Progenitor cell of endocrine pancreas (in vitro differentiated cells): ENCODE results near the gene BAIAP3. TPM values are rescaled to one million over a fixed set of nuclear protein-coding genes. Genes with fewer than 3 reads are reported as not detected.

ENCODE experiments used
- DNase-seq: peaks from one replicate; pipeline ENCODE4 v3.0.0; 2021; ENCODE audit warnings: low spot score; ENCODE audit not compliant: unreplicated experiment
- H3K27ac Mint-ChIP-seq: 2 replicates; pipeline ENCODE4 v1.8.0; 2021; ENCODE audit warnings: mild to moderate bottlenecking, moderate library complexity, mixed read lengths
- H3K27me3 Mint-ChIP-seq: 2 replicates; pipeline ENCODE4 v1.8.0; 2021; ENCODE audit warnings: mixed read lengths
- H3K36me3 Mint-ChIP-seq: 2 replicates; pipeline ENCODE4 v1.8.0; 2022; ENCODE audit warnings: mixed read lengths; ENCODE audit not compliant: insufficient read depth
- H3K4me1 Mint-ChIP-seq: 2 replicates; pipeline ENCODE4 v1.8.0; 2021; ENCODE audit warnings: low read depth, mixed read lengths
- H3K4me3 Mint-ChIP-seq: 2 replicates; pipeline ENCODE4 v1.8.0; 2021; ENCODE audit warnings: low read depth, mild to moderate bottlenecking, moderate library complexity, mixed read lengths
- H3K9me3 Mint-ChIP-seq: 2 replicates; pipeline ENCODE4 v1.8.0; 2021; ENCODE audit warnings: low read depth, mixed read lengths
- total RNA-seq: library from RNA; stranded (reverse); gene quantifications from 2 replicates; pipeline ENCODE4 v1.2.1, GENCODE V29; 2021
- TF ChIP-seq, protein P1 (sequence below): fragments of 200-600 bp; sonication (generic); IDR thresholded peaks from one replicate; pipeline ENCODE4 v1.5.0; 2021; ENCODE audit warnings: antibody characterized with exemption, mild to moderate bottlenecking; ENCODE audit not compliant: unreplicated experiment

Gene BAIAP3
- total RNA-seq, 1 donor from 2014 or later = 17.5 TPM

DNA sequence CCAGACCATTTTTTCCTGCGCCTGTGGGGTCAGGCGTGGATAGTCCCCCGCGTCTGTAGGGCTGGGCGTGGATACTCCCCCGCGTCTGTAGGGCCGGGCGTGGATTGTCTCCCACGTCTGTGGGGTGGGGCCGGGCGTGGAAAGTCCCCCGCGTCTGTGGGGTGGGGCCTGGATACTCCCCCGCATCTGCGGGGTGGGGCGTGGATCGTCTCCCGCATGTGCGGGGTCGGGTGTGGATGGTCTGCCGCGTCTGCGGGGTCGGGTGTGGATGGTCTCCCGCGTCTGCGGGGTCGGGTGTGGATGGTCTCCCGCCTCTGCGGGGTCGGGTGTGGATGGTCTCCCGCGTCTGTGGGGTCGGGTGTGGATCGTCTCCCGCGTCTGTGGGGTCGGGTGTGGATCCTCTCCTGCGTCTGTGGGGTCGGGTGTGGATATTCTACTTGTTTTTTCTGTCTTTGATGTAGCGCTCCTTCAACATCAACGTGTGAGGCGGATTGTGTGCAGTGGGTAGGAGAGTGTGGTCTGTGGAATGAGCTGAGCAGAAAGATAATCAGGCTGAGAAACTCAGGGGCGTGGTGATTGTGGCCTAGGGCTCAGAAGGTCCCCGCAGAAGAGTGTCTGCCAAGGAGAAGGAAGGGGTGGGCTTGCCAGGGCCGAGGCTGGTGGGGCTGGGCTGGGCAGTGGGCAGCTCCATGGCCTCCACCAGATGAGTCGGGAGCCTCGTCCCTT lies 21.5 kb downstream of the BAIAP3 start:
- Mint-ChIP-seq H3K36me3 (no peaks in the 10 kb centered on the region), H3K27me3 (no peaks in the 10 kb centered on the region), H3K27ac (peak overlapping the region; percentile 47), H3K4me1 (peaks cover 9% of the 10 kb centered on the region), H3K4me3 (no peak overlapping the region), H3K9me3 (no peaks in the 10 kb centered on the region)
- TF ChIP-seq, protein P1, sequence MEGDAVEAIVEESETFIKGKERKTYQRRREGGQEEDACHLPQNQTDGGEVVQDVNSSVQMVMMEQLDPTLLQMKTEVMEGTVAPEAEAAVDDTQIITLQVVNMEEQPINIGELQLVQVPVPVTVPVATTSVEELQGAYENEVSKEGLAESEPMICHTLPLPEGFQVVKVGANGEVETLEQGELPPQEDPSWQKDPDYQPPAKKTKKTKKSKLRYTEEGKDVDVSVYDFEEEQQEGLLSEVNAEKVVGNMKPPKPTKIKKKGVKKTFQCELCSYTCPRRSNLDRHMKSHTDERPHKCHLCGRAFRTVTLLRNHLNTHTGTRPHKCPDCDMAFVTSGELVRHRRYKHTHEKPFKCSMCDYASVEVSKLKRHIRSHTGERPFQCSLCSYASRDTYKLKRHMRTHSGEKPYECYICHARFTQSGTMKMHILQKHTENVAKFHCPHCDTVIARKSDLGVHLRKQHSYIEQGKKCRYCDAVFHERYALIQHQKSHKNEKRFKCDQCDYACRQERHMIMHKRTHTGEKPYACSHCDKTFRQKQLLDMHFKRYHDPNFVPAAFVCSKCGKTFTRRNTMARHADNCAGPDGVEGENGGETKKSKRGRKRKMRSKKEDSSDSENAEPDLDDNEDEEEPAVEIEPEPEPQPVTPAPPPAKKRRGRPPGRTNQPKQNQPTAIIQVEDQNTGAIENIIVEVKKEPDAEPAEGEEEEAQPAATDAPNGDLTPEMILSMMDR = no peak
- no peak for DNase-seq

DNA sequence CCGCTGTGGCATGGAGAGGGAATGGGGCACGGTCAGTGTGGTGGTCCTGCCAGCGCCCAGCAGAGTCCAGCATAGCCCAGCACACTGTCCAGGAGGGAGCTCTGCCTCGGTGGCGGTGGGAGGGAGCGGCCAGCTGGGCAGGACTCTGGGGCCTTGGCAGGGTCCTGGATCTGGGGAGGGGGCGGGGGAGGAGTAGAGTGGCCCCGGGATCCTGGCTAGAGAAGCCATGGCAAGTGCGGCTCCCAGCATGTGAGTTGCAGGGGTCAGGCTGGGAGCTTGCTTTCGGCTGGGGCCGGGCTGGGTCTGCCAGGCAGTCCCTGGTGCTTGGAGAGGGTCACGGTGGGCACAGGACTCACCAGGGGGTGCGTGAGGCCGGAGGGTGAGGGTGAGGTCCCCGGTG lies 22.1 kb downstream of the BAIAP3 start:
- Mint-ChIP-seq H3K36me3 (no peaks in the 10 kb centered on the region), H3K9me3 (no peaks in the 10 kb centered on the region), H3K27me3 (no peaks in the 10 kb centered on the region), H3K27ac (no peak overlapping the region), H3K4me1 (peaks cover 9% of the 10 kb centered on the region), H3K4me3 (no peak overlapping the region)
- no peak for DNase-seq
- TF ChIP-seq, protein P1 = no peak

DNA sequence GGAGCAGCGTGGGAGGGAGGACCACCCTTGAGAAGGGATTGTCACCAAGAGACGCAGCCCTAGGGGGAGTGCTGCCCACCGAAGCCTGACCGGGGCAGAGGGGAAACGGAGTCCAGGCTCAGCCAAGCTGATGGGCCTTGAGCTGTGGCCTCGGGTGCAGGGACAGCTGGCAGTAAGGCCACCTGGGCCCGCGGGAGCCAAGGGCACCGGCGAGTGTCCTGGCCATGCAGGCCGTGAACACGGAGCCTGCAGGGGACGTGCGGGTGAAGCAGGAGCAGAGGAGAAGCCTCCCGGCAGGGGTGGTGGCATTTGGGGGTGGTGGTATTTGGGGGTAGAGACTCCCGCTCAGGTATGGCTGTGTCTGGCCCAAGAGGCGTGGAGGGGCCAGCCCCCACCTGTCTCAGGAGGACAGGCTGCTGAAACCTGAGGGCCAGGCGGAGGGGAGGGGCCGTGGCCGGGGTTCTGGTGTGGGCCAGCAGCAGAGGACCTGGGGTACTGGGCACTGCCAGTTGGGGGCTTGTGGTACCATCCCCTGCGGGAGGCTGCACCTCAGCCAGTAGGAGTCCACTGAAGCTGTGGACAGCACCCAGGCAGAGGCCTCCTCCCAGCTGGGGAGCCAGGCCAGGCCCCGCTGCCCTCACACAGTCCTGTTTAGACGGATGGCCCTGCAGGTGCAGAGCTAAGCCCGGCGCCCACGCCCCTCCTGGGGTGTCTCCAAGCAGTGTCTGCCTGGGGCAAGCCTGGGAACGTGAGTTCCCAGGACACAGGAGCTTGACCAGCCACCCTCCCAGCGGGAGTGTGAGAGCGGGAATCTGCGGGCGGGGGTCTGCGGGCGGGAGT lies 22.8 kb downstream of the BAIAP3 start:
- no peaks in the 10 kb centered on the region for H3K27me3 Mint-ChIP-seq
- H3K4me1 Mint-ChIP-seq = peaks cover 7% of the 10 kb centered on the region
- no peaks in the 10 kb centered on the region for H3K9me3 Mint-ChIP-seq
- H3K36me3 Mint-ChIP-seq = no peaks in the 10 kb centered on the region
- H3K27ac Mint-ChIP-seq = no peak overlapping the region
- no peak overlapping the region for H3K4me3 Mint-ChIP-seq
- TF ChIP-seq, protein P1 = no peak
- no peak for DNase-seq

DNA sequence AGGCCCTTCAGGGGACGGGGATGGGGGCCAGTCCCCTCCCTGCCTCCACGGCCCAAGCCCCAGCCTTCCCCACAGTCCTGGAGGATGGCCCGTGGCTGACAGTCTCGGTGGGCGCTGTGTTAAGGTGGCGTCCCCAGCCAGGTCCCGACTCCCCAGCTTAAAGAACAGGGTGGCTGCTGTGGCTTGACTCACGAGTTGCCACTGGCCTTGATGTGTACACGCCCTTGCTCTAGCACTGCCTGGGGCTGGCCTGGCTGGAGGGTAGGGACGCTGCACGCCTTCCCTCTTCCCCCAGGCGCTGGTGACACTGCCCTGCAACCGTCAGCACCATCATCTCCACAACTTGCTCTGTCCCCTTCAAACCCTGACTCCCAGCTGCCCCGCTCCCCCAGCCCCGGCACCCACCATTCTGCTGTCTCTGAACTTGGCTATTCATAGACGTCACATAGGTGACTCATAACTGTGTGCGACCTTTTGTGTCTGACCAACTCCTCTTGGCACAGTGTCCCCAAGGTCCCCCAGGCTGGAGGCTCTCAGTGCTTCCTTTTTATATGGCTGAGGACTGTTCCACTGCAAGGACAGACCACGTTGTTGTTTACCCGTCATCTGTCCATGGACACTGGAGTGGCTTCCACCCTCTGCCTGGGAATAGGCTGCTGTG lies 24.6 kb downstream of the BAIAP3 start:
- Mint-ChIP-seq H3K4me1 (peaks cover 1% of the 10 kb centered on the region), H3K27me3 (no peaks in the 10 kb centered on the region), H3K4me3 (no peak overlapping the region), H3K36me3 (no peaks in the 10 kb centered on the region), H3K27ac (no peak overlapping the region), H3K9me3 (no peaks in the 10 kb centered on the region)
- TF ChIP-seq, protein P1 = no peak
- DNase-seq = no peak

DNA sequence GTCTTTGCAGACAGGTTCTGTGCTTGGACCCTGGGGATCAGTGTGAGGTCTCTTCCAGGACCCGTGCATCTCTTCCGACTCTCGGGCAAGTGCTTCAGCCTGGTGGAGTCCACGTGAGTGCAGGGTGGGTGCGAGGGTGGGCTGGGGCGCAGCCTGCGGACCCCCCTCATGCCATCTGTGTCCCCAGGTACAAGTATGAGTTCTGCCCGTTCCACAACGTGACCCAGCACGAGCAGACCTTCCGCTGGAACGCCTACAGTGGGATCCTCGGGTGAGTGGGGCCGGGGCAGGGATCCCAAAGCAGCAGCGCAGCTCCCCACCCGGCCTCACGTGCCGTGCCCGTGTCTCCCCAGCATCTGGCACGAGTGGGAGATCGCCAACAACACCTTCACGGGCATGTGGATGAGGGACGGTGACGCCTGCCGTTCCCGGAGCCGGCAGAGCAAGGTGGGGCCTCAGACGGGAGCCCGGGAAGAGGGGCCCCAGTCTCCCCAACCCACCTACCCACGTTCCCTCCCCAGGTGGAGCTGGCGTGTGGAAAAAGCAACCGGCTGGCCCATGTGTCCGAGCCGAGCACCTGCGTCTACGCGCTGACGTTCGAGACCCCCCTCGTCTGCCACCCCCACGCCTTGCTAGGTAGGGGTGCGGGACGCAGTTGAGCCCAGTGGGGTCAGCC lies 28.4 kb downstream of the BAIAP3 start:
- no peak for DNase-seq
- Mint-ChIP-seq H3K27ac (no peak overlapping the region), H3K36me3 (peaks cover 1% of the 10 kb centered on the region), H3K4me1 (no peaks in the 10 kb centered on the region), H3K4me3 (no peak overlapping the region), H3K9me3 (no peaks in the 10 kb centered on the region), H3K27me3 (no peaks in the 10 kb centered on the region)
- TF ChIP-seq, protein P1 = no peak
